HG03378 (cell line): ENCODE data around the gene HTR2A.

Experiments used
- ATAC-seq: cut with Tn5 transposase; IDR thresholded peaks from one replicate; pipeline ENCODE4 v1.9.1; 2021; ENCODE audit warnings: mild to moderate bottlenecking, moderate library complexity; ENCODE audit not compliant: unreplicated experiment

Gene HTR2A

DNA sequence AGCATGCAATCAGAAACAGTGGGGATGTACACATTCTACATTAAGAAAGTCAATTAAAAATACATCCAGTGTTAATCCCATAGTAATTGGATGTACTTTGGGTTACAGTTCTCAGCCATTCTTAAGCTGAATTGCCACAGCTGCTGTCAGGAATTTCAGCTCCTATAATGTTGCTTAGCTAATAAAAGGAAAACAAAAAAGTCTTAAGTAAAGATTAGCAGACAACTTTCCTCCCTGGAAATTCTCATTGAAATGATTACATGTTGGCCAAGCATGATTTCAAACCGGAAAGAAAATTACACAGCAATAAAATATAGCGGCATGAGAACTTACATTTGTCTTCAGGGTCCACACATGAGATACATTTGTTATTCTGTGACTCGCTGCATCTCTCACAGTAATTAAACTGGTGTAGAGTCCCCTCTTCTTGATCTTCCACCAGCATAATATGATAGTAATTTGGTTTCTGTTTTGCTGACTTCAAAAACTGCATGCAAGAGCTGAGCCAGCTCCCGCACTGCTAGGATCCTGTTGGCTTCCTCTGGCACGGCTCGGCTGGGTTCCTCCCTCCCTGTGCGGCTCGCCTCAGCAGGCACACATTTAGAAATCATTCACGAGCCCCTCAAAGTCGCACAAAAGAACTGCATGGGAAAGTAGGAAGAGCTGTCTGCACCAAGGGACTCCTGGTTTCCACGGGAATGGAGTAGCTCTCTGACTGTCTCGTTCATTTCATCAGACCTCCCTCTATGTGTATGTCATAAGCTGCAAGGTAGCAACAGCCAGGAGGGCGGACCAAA is at the start of gene HTR2A:
Gene HTR2A, minus strand, starts transcription at position 713 of the 797 bp plus-strand sequence. CDS start 1,147 bp downstream, outside the sequence.
- ATAC-seq = no peak

DNA sequence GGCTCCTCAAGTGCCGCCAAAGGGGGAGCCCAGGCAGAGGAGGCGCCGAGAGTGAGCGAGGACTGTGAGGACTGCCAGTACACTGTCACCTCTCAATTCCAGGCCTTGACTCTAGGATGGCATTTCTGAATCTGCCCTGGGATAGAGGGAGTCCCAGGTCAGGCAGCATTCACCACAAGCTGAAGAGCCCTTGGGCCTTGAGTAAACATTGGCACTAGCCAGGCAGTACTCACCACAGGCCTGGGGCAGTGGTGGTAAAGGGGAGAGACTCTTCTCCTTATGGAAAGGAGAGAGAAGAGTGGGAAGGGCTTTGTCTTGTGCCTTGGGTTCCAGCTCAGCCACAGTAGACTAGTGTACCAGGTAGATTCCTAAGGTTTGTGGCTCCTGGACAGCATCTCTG is 39.7 kb upstream of the HTR2A start:
- ATAC-seq = no peak

DNA sequence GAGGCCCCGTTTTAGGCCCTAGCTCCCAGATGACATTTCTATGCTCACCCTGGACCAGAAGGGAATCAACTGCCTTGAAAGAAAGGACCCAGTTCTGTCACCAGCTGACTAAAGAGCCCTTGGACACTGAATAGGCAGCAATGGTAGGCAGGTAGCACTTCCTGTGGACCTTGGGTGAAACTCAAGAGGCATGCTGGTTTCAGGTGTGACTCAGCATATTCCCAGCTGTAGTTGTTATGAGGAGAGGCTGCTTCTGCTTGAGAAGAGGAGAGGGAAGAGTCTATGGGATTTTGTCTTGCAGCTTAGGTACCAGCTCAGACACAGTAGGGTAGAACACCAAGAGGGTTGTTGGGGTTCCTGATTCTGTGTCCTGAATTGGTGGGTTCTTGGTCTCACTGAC is 37.9 kb upstream of the HTR2A start:
- ATAC-seq = no peak

DNA sequence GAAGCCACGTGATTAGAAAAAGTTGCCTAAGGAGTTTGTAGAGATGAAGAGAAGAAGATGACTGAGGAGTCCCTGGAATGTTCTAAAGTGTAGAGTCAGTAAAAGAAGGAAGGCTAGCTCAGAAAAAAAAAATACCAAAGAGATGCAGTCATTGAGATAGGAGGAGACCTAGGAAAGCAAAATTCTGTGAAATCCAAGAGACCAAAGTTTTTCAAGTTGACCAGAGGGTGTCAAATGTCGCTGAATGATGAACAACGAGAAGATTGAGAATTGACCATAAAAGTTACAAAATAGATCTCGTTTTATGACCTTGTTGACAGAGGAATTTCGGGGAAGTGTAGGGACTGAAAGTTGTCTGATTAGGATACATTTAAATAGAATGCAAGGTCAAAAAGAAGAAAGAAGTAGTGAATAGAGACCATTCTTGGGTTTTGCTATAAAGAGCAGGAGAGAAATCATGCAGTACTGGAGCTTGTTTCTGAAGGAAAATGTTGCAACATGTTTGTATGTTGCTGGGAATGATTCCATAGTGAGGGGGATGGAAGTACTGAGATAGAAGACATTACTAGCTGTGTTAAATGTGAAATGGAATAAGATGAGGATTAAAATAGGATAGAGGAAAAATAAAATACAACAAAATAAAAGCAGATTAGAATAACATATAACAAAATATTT is 30.2 kb upstream of the HTR2A start:
- no peak for ATAC-seq

DNA sequence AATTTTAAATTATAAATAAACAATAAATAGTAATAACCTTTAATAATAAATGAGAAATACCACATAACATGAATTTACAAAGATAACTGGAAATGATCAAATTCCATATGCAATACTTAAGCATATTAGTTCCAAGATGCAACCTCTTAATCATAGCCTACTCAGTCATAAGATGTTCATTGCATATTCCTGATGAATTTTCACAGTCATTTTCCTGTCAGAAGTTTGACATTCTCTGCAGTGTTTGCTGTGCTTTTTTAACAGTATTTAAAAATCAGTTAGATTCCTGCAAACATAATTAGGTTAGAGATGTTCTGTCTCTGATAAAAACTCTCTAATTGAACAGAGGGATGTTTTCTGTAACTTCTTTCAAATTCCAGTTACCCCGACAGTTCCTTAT is 28.6 kb upstream of the HTR2A start:
- no peak for ATAC-seq

DNA sequence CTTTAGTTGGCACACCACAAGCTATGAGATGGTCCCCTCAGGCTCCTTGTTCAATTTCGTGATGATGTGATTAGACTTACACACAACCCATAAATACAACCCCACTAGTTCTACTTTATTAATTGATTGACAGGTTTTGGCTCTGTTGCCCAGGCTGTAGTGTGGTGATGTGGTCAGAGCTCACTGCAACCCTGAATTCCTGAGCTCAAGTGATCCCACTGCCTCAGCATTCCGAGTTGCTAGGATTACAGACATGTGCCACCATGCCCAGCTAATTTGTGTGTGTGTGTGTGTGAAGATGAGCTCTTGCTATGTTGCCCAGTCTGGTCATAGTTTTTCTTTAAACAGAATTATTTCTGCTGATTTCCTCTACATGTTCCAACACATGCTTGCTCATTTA is 17.5 kb upstream of the HTR2A start:
- ATAC-seq = no peak

- no peak for ATAC-seq
These were observed 16.9 kb upstream of the HTR2A start for GRCh38 chr13:46913757-46914156.

DNA sequence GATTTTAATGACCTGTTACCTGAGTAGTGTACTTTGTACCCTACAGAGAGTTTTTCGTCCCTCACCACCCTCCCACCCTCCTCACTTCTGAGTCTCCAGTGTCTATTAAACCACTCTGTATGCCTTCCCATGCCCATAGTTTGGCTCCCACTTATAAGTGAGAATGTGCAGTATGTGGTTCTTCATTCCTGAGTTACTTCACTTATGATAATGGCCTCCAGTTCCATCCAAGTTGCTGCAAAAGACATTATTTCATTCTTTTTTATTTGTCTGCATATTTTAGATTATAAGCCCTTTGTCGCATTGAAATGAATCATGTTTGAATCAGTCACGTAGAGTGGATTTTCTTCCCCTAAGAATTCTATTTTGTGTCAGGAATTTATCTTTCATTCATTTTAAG is 12.2 kb upstream of the HTR2A start:
- ATAC-seq = no peak

DNA sequence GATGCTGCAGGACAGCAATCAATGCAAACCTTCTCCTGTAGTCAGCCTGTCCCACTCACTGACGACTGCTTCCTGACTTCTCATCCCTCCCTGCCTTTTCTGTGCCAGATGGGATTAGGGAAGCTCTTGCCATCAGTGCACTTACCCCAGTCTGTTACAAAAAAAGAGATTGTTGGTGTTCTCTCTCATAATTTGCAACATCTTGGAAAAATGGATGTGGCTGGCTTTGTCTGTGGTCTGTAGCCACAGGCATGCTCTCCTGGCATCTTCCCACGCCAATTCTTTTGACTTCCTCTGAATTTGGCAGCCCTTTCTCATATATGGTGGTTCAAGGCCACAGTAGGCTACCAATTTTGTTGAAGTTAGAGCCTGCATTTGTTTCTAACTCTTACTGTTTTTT is 11.6 kb upstream of the HTR2A start:
- ATAC-seq = no peak

- no peak for ATAC-seq
These were observed 9.6 kb upstream of the HTR2A start for GRCh38 chr13:46906405-46906804.

GRCh38 chr13:46905249-46905648 is 8.4 kb upstream of the HTR2A start:
- no peak for ATAC-seq

DNA sequence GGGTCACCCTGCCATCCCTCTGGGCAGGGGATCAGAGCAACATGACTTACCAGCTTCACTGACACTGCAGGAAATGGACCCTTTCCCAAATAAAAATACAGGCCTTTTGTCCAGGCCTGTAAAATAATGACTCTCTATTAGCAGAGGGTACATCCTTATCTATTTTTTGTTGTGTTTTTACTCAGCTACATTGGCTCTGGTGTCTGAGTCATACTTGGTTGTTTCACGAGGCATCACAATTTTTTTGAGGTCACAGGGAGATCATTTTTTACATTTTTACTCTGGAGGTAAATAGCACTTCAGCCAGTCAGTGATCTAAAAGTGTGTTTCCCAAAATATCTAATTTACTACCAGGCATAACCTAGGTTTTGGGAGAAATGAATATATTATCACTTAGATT is 6.9 kb upstream of the HTR2A start:
- no peak for ATAC-seq

DNA sequence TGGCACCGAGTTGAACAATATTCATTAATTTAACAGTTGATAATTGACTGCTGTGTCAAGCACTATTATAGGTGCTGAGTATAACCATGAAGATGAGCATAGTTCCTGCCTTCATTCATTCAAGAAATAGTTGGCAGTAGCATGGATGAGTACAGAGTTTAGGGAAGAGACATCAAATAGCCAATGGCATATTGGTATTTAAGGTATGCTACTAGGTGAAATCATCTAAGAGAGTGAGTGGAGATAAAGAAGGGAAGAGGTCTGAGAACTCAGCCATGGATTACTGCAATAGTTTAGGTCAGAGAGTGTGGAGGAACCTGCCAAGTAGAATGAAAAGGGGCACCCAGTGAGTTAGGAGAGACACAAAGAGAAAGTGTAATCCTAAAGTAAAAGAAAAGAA is 4.9 kb upstream of the HTR2A start:
- no peak for ATAC-seq

- no peak for ATAC-seq
These were observed 2.9 kb upstream of the HTR2A start for GRCh38 chr13:46899801-46900200.

DNA sequence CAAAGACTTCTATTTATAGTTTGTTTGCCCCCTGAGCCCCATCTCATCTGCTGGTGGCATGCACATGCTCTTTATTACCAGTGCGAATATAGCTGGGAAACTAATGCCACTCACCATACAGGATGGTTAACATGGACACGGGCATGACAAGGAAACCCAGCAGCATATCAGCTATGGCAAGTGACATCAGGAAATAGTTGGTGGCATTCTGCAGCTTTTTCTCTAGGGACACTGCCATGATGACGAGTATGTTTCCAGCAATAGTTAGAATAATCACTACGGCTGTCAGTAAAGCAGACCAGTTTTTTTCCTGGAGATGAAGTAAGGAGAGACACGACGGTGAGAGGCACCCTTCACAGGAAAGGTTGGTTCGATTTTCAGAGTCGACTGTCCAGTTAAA is 1.5 kb downstream of the HTR2A start:
- no peak for ATAC-seq

- ATAC-seq = no peak
These were observed 2.3 kb downstream of the HTR2A start for GRCh38 chr13:46894568-46894967.

DNA sequence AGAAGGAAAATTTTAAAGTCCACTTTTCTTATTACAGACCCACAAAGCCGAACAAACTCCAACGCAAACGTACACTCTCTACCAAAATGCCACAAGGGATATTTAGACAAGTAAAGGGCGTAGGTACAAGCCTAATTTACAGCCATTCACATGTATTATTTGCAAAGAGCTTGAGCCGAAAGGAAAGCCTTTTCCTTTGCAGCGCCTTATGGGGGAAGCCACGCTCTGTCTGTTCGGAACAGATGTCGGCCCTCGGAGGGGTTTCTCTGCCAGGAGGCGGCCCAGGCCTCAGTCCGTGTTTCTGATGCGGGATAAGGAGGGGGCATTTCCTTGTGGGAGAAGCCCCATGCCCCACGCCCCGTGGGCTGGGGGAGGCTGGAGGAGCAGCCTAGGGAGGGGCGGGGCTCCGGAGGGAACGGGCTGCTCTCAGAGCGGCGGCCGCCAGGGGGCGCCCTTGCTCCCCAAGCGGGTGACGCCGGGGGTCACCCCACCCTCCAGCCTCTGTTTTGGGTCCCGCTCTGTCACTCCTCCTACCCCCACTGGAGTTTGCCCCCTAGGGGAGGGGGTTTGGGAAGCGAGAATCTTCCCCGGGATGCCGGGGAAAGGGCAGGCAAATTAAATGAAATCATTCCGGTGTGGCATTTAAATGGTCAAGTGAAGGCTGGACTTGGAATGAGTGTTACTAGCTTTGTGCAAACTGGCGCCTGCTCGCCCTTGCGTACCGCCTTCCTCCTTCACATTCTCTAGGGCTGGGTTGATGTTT is 2.9 kb downstream of the HTR2A start:
- ATAC-seq = no peak

GRCh38 chr13:46893221-46893740 is 3.6 kb downstream of the HTR2A start:
- no peak for ATAC-seq

DNA sequence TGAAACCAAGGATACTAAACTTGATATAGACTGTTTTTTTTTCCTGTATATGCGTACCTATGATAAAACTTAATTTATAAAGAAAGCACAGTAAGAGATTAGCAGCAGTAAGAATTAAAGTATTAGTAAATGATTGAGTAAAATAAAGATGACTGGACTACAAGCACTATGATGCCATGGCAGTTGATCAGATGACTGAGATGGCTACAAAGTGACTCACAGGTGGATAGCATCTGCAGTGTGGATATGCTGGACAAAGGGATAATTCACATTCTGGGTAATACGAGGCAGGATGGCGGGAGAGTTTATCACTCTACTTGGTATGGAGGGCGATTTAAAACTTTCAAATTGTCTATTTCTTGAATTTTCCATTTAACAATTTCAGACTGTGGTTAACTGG is 11.8 kb downstream of the HTR2A start:
- ATAC-seq = no peak

DNA sequence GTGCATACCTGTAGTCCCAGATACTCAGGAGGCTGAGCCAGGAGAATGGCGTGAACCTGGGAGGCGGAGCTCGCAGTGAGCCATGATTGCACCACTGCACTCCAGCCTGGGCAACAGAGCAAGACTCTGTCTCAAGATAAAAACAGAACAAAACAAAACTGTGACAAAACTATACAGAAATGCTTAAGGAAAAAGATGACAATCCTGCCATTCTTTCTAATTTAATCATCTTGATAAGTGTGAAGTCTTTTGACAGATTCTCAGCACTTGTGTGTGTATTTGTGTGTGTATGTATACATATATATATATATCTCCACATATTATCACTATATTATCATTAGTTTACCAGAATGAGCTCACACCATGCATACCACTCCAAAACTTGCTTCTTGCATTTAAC is 12.3 kb downstream of the HTR2A start:
- ATAC-seq = no peak

- ATAC-seq = no peak
These were observed 15.2 kb downstream of the HTR2A start for GRCh38 chr13:46881621-46882020.

DNA sequence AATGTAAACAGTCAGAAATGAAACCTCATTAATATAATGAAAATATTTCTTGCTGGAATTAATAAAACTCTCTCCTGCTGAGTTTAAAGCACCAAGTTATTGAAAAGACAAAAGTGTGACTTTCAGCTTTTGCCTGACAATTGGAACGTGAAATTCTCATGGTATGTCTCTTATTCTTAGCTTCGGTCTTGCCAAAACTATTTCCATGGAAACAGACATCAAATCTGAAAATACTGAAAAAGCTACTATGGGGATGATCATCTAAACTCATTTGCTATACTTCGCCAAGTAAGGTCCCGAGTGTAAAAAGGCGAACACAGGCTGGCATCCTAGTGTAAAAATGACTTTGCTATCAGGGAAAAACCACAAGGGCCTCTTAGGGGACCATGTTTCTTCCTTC is 22.8 kb downstream of the HTR2A start:
- ATAC-seq = no peak
